ENCODE data around the gene VPS26B. TPM values are rescaled to one million over a fixed set of nuclear protein-coding genes. Genes with fewer than 3 reads are reported as not detected.

The VPS26B gene
- total and polyA plus RNA-seq, 2 donors (not counting 3 experiments of a cell fraction or from before 2014, with no cell fraction given), result 40.2 to 53.1 TPM

DNA sequence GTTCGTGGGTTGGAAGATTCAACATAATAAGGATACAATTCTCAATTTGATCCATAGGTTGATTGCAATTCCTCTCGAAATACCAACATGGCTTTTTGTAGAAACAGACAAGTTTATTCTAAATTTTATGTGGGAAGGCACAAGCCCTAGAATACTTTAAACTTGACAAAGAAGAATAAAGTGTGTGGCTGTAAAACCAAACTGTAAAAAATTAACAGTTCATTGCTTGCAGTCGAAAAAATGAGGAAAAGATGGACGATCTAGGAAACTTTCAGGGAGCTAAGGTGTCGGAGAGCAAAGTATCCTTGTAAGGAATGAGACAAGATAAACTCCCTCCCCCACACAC lies 50.7 kb downstream of the VPS26B start:
- Histone ChIP-seq H3K4me2 (ENCODE audit: insufficient read depth, low read length) (no peak overlapping the region), H2AFZ (ENCODE audit: low read depth, low read length) (no peak overlapping the region), H3K9ac (replicated peaks; ENCODE audit: extremely low read depth, insufficient read depth, low read length) (no peak overlapping the region), H3K4me3 (replicated peaks in 1 of 3; ENCODE audit: insufficient read depth in 1 of 3, low read depth in 1 of 3, low read length in 3 of 3) (no peak overlapping the region), H3K27ac (ENCODE audit: insufficient read depth, low read depth, low read length) (no peak overlapping the region), H3K27me3 (ENCODE audit: control insufficient read depth in 2 of 2, insufficient read depth in 2 of 2, low read length in 2 of 2) (peaks cover 51 to 73% of the 10 kb centered on the region in 2 experiments), H3K9me3 (replicated peaks; ENCODE audit: control insufficient read depth, insufficient read depth, low read length) (no peaks in the 10 kb centered on the region), H3K4me1 (ENCODE audit: control insufficient read depth, extremely low read depth, insufficient read depth, low read length) (peaks cover 2% of the 10 kb centered on the region), H3K79me2 (ENCODE audit: control insufficient read depth, insufficient read depth, low read length) (no peaks in the 10 kb centered on the region), H4K20me1 (replicated peaks; ENCODE audit: control insufficient read depth, extremely low read depth, insufficient read depth, low read length) (no peaks in the 10 kb centered on the region), H3K36me3 (ENCODE audit: control insufficient read depth in 2 of 2, extremely low read depth in 1 of 2, insufficient read depth in 2 of 2, low read length in 2 of 2) (no peaks in the 10 kb centered on the region), H3K9me1 (replicated peaks; ENCODE audit: control insufficient read depth, extremely low read depth, insufficient read depth, low read length) (no peaks in the 10 kb centered on the region)
- no TSS peak for BruUV-seq (replicated peaks)
- POLR2A ChIA-PET, result no interaction called here
- FAIRE-seq (no peak), DNase-seq (ENCODE audit: low read depth, low spot score) (no peak)
- CTCF ChIA-PET, result interaction anchor here (1.9 kb wide), 1 partner anchor 13 kb away, joined by 6 read pairs; no protein-coding TSS in a partner anchor
- TF ChIP-seq, protein P1, sequence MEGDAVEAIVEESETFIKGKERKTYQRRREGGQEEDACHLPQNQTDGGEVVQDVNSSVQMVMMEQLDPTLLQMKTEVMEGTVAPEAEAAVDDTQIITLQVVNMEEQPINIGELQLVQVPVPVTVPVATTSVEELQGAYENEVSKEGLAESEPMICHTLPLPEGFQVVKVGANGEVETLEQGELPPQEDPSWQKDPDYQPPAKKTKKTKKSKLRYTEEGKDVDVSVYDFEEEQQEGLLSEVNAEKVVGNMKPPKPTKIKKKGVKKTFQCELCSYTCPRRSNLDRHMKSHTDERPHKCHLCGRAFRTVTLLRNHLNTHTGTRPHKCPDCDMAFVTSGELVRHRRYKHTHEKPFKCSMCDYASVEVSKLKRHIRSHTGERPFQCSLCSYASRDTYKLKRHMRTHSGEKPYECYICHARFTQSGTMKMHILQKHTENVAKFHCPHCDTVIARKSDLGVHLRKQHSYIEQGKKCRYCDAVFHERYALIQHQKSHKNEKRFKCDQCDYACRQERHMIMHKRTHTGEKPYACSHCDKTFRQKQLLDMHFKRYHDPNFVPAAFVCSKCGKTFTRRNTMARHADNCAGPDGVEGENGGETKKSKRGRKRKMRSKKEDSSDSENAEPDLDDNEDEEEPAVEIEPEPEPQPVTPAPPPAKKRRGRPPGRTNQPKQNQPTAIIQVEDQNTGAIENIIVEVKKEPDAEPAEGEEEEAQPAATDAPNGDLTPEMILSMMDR (IDR thresholded peaks at IDR 0.05; ENCODE audit: extremely low read depth in 1 of 2, insufficient read depth in 1 of 2, low read depth in 1 of 2, low read length in 2 of 2), result no peak
- TF ChIP-seq GATA2 (IDR thresholded peaks at IDR 0.05; ENCODE audit: insufficient read depth, insufficient read length, low read depth, low read length) (no peak), MYC (IDR thresholded peaks at IDR 0.05; ENCODE audit: low read depth, low read length) (no peak), JUN (IDR thresholded peaks at IDR 0.05; ENCODE audit: borderline replicate concordance, insufficient read depth, insufficient read length, low read depth) (no peak), POLR2AphosphoS5 (IDR thresholded peaks at IDR 0.05; ENCODE audit: insufficient read depth, low read depth, low read length) (no peak), POLR2A (IDR thresholded peaks at IDR 0.05; ENCODE audit: low read depth, low read length) (no peak)
- TF ChIP-seq, protein P2, sequence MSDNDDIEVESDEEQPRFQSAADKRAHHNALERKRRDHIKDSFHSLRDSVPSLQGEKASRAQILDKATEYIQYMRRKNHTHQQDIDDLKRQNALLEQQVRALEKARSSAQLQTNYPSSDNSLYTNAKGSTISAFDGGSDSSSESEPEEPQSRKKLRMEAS (IDR thresholded peaks at IDR 0.05; ENCODE audit: insufficient read depth, insufficient read length), result no peak
- dilution Hi-C loops (cut with MboI; ENCODE audit: extremely low pct_ligation_motif_present, low sequenced_read_pairs), result no loop called here
- intact Hi-C loops (cut with micrococcal nuclease), result no loop called here
